KMS-11 (cell line): ENCODE data around the gene DCST2.

Source experiments
- H2AFZ ChIP-seq: fragments of 200-600 bp; sonication (generic); 2 replicates; pipeline ENCODE4 v1.6.1; 2016; ENCODE audit warnings: antibody characterized with exemption, mixed run types, low read depth
- H3K27ac ChIP-seq: fragments of 200-600 bp; sonication (generic); 2 replicates; pipeline ENCODE4 v1.6.1; 2016; ENCODE audit warnings: mild to moderate bottlenecking, mixed run types
- H3K27me3 ChIP-seq: fragments of 200-600 bp; sonication (generic); 2 replicates; pipeline ENCODE4 v1.6.1; 2017; ENCODE audit warnings: mild to moderate bottlenecking, low read depth, mixed run types, moderate library complexity; ENCODE audit not compliant: insufficient read depth
- H3K36me3 ChIP-seq: fragments of 200-600 bp; sonication (generic); 2 replicates; pipeline ENCODE4 v1.6.1; 2017; ENCODE audit warnings: mild to moderate bottlenecking, mixed run types; ENCODE audit not compliant: insufficient read depth
- H3K4me1 ChIP-seq: fragments of 200-600 bp; sonication (generic); 2 replicates; pipeline ENCODE4 v1.6.1; 2016; ENCODE audit warnings: mild to moderate bottlenecking, low read depth, mixed run types; ENCODE audit not compliant: poor library complexity, severe bottlenecking
- H3K4me2 ChIP-seq: fragments of 200-600 bp; sonication (generic); 2 replicates; pipeline ENCODE4 v1.7.0; 2016; ENCODE audit warnings: mild to moderate bottlenecking, mixed run types
- H3K4me3 ChIP-seq: fragments of 200-600 bp; sonication (generic); IDR thresholded peaks from 2 replicates; pipeline ENCODE4 v1.6.1; 2017; ENCODE audit warnings: low read depth, low read length, mixed read lengths; ENCODE audit not compliant: insufficient read depth
- H3K79me2 ChIP-seq: fragments of 200-600 bp; sonication (generic); 2 replicates; pipeline ENCODE4 v1.6.1; 2016; ENCODE audit warnings: low read depth, mixed run types; ENCODE audit not compliant: insufficient read depth
- H3K9ac ChIP-seq: fragments of 200-600 bp; sonication (generic); 2 replicates; pipeline ENCODE4 v1.6.1; 2016; ENCODE audit warnings: mild to moderate bottlenecking, mixed run types
- H4K20me1 ChIP-seq: fragments of 200-600 bp; sonication (generic); 2 replicates; pipeline ENCODE4 v1.6.1; 2016; ENCODE audit warnings: mild to moderate bottlenecking, mixed run types; ENCODE audit not compliant: insufficient read depth
- CTCF ChIP-seq: fragments of 200-600 bp; sonication (generic); conservative IDR thresholded peaks from 2 replicates; pipeline ENCODE4 v1.6.1; 2017; ENCODE audit warnings: low read depth, mild to moderate bottlenecking, antibody characterized with exemption, low read length, moderate library complexity, mixed read lengths

DCST2 gene

GRCh38 chr1:155070158-155070621 is 36.6 kb upstream of the DCST2 start:
- Histone ChIP-seq H3K27me3 (no peaks in the 10 kb centered on the region), H3K4me2 (peak overlapping the region; percentile 32; the same call in 1 of the 2 replicates), H4K20me1 (no peaks in the 10 kb centered on the region), H3K27ac (no peak overlapping the region), H2AFZ (peak overlapping the region; percentile 14; the same call in 1 of the 2 replicates), H3K36me3 (no peaks in the 10 kb centered on the region), H3K9ac (peak overlapping the region; percentile 4; the same call in 1 of the 2 replicates), H3K4me3 (peak overlapping the region; percentile 41), H3K79me2 (no peaks in the 10 kb centered on the region), H3K4me1 (peaks cover 8% of the 10 kb centered on the region)
- no peak for TF ChIP-seq CTCF

- no peak for TF ChIP-seq CTCF
These were observed 36.1 kb upstream of the DCST2 start for GRCh38 chr1:155069551-155070157.

DNA sequence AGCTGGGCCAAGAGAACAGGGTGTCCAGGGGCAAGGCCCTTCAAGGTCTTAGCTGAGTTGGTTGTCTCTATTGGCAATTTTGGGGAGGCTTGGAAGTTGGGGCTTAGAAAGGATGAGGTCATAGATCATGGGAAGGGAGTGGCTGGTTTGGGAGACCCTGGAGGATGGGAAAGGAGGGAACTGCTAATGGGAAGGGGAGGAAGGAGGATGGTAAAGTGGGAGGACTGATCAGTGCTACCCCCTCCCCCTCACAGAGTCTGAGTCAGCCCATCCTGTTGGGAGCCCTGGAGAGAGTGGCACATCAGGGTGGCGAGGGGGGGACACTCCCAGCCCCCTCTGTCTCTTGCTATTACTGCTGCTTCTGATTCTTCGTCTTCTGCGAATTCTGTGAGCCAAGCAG is 35.0 kb upstream of the DCST2 start:
- H4K20me1 ChIP-seq = no peaks in the 10 kb centered on the region
- no peak overlapping the region for H3K9ac ChIP-seq
- H3K4me1 ChIP-seq = peaks cover 19% of the 10 kb centered on the region
- H3K36me3 ChIP-seq = no peaks in the 10 kb centered on the region
- H3K4me2 ChIP-seq = no peak overlapping the region
- no peak overlapping the region for H3K27ac ChIP-seq
- H2AFZ ChIP-seq = no peak overlapping the region
- no peak for TF ChIP-seq CTCF
- no peaks in the 10 kb centered on the region for H3K79me2 ChIP-seq
- no peaks in the 10 kb centered on the region for H3K27me3 ChIP-seq
- no peak overlapping the region for H3K4me3 ChIP-seq

More at GRCh38 chr1:155069551-155070157, 36.1 kb upstream of the DCST2 start:
- H3K79me2 ChIP-seq = no peaks in the 10 kb centered on the region
- no peak overlapping the region for H3K9ac ChIP-seq
- H4K20me1 ChIP-seq = no peaks in the 10 kb centered on the region
- H3K36me3 ChIP-seq = no peaks in the 10 kb centered on the region
- H3K27me3 ChIP-seq = no peaks in the 10 kb centered on the region
- H2AFZ ChIP-seq = no peak overlapping the region
- H3K4me2 ChIP-seq = 0 out of 2 replicates have a peak overlapping the region, but pooled peaks have one; percentile 32
- H3K27ac ChIP-seq = no peak overlapping the region
- peaks cover 13% of the 10 kb centered on the region for H3K4me1 ChIP-seq
- no peak overlapping the region for H3K4me3 ChIP-seq

DNA sequence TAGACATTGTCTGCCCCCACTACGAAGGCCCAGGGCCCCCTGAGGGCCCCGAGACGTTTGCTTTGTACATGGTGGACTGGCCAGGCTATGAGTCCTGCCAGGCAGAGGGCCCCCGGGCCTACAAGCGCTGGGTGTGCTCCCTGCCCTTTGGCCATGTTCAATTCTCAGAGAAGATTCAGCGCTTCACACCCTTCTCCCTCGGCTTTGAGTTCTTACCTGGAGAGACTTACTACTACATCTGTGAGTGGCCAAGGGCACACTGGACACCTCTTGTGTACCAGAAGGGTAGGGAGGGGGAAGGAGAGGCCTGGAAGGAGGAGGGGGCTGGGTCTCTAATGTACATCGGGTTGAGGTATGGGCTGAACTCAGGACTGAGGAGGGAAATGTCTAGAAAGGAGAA is 33.2 kb upstream of the DCST2 start:
- H3K9ac ChIP-seq = no peak overlapping the region
- H4K20me1 ChIP-seq = no peaks in the 10 kb centered on the region
- H3K36me3 ChIP-seq = no peaks in the 10 kb centered on the region
- H3K79me2 ChIP-seq = no peaks in the 10 kb centered on the region
- H3K4me1 ChIP-seq = peaks cover 30% of the 10 kb centered on the region
- H3K4me3 ChIP-seq = no peak overlapping the region
- no peak overlapping the region for H2AFZ ChIP-seq
- H3K27ac ChIP-seq = no peak overlapping the region
- H3K27me3 ChIP-seq = no peaks in the 10 kb centered on the region
- no peak overlapping the region for H3K4me2 ChIP-seq
- TF ChIP-seq CTCF = 0 out of 2 replicates have a peak, but pooled peaks have one; percentile 16
